Measurements from ENCODE around the gene MOV10. TPM values are rescaled to one million over a fixed set of nuclear protein-coding genes. Genes with fewer than 3 reads are reported as not detected.

The MOV10 gene
- total and polyA plus RNA-seq, 2 of the 13 experiments (the other 11 are each of a cell fraction or from before 2014, with no cell fraction given): 56.4 to 58.2 TPM

GRCh38 chr1:112706505-112707220, 32.2 kb downstream of the MOV10 start, which contains the start of gene RHOC (continued):
- TF ChIP-seq XBP1 (CRISPR knock-in tag; IDR thresholded peaks at IDR 0.05) (no peak), CBX2 (IDR thresholded peaks at IDR 0.05; ENCODE audit: low read depth, low read length) (no peak), CBX2 (CRISPR knock-in tag; IDR thresholded peaks at IDR 0.05; ENCODE audit: low read depth) (no peak), SAFB2 (CRISPR knock-in tag; IDR thresholded peaks at IDR 0.05; ENCODE audit: borderline replicate concordance, low read depth) (no peak), ZHX2 (IDR thresholded peaks at IDR 0.05; ENCODE audit: low read depth) (no peak), ZHX2 (CRISPR knock-in tag; IDR thresholded peaks at IDR 0.05; ENCODE audit: borderline replicate concordance) (no peak), ZNF83 (CRISPR knock-in tag; IDR thresholded peaks at IDR 0.05; ENCODE audit: borderline replicate concordance) (no peak), ZNF260 (CRISPR knock-in tag; IDR thresholded peaks at IDR 0.05; ENCODE audit: borderline replicate concordance, low read depth) (no peak), ZBTB1 (CRISPR knock-in tag; IDR thresholded peaks at IDR 0.05; ENCODE audit: borderline replicate concordance) (no peak), POLR2AphosphoS5 (IDR thresholded peaks at IDR 0.05; ENCODE audit: low read depth, low read length) (peak; percentile 62), ZNF225 (CRISPR knock-in tag; IDR thresholded peaks at IDR 0.05) (no peak), ZNF660 (CRISPR knock-in tag; IDR thresholded peaks at IDR 0.05; ENCODE audit: borderline replicate concordance, low read depth) (no peak), U2AF2 (IDR thresholded peaks at IDR 0.05; ENCODE audit: low read depth, low read length) (no peak), SNAPC5 (CRISPR knock-in tag; IDR thresholded peaks at IDR 0.05; ENCODE audit: borderline replicate concordance) (no peak), FOXK2 (IDR thresholded peaks at IDR 0.05) (no peak), SNAI1 (CRISPR knock-in tag; IDR thresholded peaks at IDR 0.05; ENCODE audit: borderline replicate concordance) (no peak), ZNF329 (CRISPR knock-in tag; IDR thresholded peaks at IDR 0.05; ENCODE audit: low read depth) (no peak), SMC3 (IDR thresholded peaks at IDR 0.05; ENCODE audit: low read length) (no peak), ZBTB7A (CRISPR knock-in tag; IDR thresholded peaks at IDR 0.05) (0 out of 2 replicates have a peak, but pooled peaks have one; percentile 55)
- TF ChIP-seq, protein P1, sequence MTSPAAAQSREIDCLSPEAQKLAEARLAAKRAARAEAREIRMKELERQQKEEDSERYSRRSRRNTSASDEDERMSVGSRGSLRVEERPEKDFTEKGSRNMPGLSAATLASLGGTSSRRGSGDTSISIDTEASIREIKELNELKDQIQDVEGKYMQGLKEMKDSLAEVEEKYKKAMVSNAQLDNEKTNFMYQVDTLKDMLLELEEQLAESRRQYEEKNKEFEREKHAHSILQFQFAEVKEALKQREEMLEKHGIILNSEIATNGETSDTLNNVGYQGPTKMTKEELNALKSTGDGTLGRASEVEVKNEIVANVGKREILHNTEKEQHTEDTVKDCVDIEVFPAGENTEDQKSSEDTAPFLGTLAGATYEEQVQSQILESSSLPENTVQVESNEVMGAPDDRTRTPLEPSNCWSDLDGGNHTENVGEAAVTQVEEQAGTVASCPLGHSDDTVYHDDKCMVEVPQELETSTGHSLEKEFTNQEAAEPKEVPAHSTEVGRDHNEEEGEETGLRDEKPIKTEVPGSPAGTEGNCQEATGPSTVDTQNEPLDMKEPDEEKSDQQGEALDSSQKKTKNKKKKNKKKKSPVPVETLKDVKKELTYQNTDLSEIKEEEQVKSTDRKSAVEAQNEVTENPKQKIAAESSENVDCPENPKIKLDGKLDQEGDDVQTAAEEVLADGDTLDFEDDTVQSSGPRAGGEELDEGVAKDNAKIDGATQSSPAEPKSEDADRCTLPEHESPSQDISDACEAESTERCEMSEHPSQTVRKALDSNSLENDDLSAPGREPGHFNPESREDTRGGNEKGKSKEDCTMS (CRISPR knock-in tag; conservative IDR thresholded peaks at IDR 0.05): no peak
- TF ChIP-seq, protein P2, sequence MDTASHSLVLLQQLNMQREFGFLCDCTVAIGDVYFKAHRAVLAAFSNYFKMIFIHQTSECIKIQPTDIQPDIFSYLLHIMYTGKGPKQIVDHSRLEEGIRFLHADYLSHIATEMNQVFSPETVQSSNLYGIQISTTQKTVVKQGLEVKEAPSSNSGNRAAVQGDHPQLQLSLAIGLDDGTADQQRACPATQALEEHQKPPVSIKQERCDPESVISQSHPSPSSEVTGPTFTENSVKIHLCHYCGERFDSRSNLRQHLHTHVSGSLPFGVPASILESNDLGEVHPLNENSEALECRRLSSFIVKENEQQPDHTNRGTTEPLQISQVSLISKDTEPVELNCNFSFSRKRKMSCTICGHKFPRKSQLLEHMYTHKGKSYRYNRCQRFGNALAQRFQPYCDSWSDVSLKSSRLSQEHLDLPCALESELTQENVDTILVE (CRISPR knock-in tag; IDR thresholded peaks at IDR 0.05): 0 out of 2 replicates have a peak, but pooled peaks have one; percentile 10
